Measurements from ENCODE around the gene ITGA1. TPM values are rescaled to one million over a fixed set of nuclear protein-coding genes. Genes with fewer than 3 reads are reported as not detected.

The ITGA1 gene
- total RNA-seq, 1 donor, result 31.8 TPM

- H3K27me3 ChIP-seq (ENCODE audit: insufficient read depth, low read length), result no peaks in the 10 kb centered on the region
- no peak overlapping the region for H3K4me2 ChIP-seq (ENCODE audit: insufficient read depth, low read length)
- H3K9me3 ChIP-seq (ENCODE audit: low read depth, low read length), result no peaks in the 10 kb centered on the region
- no peak overlapping the region for H2AFZ ChIP-seq (ENCODE audit: low read length)
- H3K79me2 ChIP-seq (ENCODE audit: insufficient read depth, low read length), result peaks cover 8% of the 10 kb centered on the region
- H4K20me1 ChIP-seq (ENCODE audit: insufficient read depth, low read length), result no peaks in the 10 kb centered on the region
- H3K4me1 ChIP-seq (ENCODE audit: insufficient read depth, low read length), result peaks cover 30% of the 10 kb centered on the region
- H3K4me3 ChIP-seq (ENCODE audit: insufficient read depth, low read length), result no peak overlapping the region
- H3K36me3 ChIP-seq (ENCODE audit: insufficient read depth, low read length), result no peaks in the 10 kb centered on the region
- DNase-seq (ENCODE audit: insufficient read length, low spot score, missing footprints), result no peak
- no peak overlapping the region for H3K27ac ChIP-seq (ENCODE audit: low read depth, low read length)
- TF ChIP-seq, protein P1, sequence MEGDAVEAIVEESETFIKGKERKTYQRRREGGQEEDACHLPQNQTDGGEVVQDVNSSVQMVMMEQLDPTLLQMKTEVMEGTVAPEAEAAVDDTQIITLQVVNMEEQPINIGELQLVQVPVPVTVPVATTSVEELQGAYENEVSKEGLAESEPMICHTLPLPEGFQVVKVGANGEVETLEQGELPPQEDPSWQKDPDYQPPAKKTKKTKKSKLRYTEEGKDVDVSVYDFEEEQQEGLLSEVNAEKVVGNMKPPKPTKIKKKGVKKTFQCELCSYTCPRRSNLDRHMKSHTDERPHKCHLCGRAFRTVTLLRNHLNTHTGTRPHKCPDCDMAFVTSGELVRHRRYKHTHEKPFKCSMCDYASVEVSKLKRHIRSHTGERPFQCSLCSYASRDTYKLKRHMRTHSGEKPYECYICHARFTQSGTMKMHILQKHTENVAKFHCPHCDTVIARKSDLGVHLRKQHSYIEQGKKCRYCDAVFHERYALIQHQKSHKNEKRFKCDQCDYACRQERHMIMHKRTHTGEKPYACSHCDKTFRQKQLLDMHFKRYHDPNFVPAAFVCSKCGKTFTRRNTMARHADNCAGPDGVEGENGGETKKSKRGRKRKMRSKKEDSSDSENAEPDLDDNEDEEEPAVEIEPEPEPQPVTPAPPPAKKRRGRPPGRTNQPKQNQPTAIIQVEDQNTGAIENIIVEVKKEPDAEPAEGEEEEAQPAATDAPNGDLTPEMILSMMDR (IDR thresholded peaks at IDR 0.05; ENCODE audit: extremely low read depth, low read depth, low read length), result no peak
Observed at GRCh38 chr5:53003144-53003543, 215.4 kb downstream of the ITGA1 start.

DNA sequence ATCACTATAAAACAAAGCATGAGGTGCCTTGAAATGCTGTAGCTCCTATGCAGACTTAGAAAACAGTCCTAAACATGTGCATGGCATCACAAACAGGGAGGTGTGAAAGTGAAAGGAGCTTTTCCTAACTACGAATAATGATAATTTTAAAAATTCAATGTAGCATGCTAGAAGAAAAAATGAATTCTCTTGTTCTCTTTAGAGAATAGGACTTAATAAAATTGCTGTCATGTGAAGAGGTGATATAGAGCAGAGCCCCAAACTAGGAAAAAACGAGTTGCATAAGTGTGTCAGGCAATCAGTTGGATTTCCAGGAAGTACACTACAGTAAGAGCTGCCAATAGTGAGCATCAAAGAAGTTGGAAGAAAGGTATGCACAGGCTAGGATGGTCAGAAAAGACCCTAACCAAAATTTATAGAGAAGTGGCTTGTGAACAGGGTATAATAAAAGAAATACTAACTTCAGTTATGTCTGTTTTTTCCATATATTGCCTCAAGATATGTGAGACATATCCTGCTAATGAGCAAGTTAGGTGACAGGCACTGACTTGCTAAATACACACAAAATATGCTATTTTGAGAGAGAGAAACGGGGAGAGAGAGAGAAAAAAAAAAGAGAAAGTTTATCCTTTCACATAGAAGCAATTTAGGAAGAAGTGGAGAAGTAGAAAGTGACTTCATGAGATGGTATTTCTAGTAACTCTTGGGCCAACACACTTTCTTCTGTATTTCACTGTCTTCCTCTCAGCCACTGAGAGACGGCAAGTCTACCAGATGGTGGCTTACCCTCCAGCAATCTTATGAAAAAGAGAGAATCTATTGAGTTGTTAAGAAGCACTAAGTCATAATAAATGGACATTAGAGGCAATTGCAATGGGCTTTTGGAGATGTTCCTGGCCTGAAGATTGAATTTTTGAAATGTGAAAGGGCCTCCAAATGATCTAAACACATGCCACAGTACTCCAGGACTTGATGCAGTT is 219.5 kb downstream of the ITGA1 start:
- H2AFZ ChIP-seq (ENCODE audit: low read length), result peak overlapping the region; percentile 61
- peak overlapping the region; percentile 12 for H3K27ac ChIP-seq (ENCODE audit: low read depth, low read length)
- peak overlapping the region; percentile 11 for H3K4me2 ChIP-seq (ENCODE audit: insufficient read depth, low read length)

DNA sequence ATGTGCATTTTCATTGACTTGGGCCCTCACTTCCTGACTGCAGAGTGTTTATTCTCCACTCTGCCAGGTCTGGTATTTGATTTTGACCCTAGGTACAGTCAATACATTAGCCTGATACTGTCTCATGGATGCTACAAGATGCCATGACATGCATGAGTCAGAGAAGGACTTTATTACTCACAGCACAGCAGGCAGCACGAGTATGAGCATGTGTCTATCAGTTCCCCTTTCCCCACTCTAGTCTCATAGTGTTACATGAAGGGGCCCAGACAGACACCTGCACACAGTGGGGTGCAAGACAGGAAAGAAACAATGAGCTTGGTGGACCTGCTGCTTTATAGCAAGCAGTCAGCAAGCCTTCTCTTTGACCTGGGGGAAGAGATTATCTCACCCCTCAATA is 221.0 kb downstream of the ITGA1 start:
- Histone ChIP-seq H3K27me3 (ENCODE audit: insufficient read depth, low read length) (no peaks in the 10 kb centered on the region), H3K9me3 (ENCODE audit: low read depth, low read length) (no peaks in the 10 kb centered on the region), H3K27ac (ENCODE audit: low read depth, low read length) (no peak overlapping the region), H3K4me2 (ENCODE audit: insufficient read depth, low read length) (no peak overlapping the region), H3K79me2 (ENCODE audit: insufficient read depth, low read length) (no peaks in the 10 kb centered on the region), H2AFZ (ENCODE audit: low read length) (no peak overlapping the region), H3K4me1 (ENCODE audit: insufficient read depth, low read length) (peaks cover 26% of the 10 kb centered on the region), H3K4me3 (ENCODE audit: insufficient read depth, low read length) (no peak overlapping the region), H4K20me1 (ENCODE audit: insufficient read depth, low read length) (no peaks in the 10 kb centered on the region), H3K36me3 (ENCODE audit: insufficient read depth, low read length) (no peaks in the 10 kb centered on the region)
- no peak for DNase-seq (ENCODE audit: insufficient read length, low spot score, missing footprints)
- TF ChIP-seq, protein P1 (IDR thresholded peaks at IDR 0.05; ENCODE audit: extremely low read depth, low read depth, low read length), result no peak

More for the DNA sequence above, 219.5 kb downstream of the ITGA1 start:
- Histone ChIP-seq H3K9me3 (ENCODE audit: low read depth, low read length) (no peaks in the 10 kb centered on the region), H3K27me3 (ENCODE audit: insufficient read depth, low read length) (no peaks in the 10 kb centered on the region), H3K36me3 (ENCODE audit: insufficient read depth, low read length) (no peaks in the 10 kb centered on the region), H3K4me3 (ENCODE audit: insufficient read depth, low read length) (no peak overlapping the region), H3K4me1 (ENCODE audit: insufficient read depth, low read length) (peaks cover 26% of the 10 kb centered on the region), H4K20me1 (ENCODE audit: insufficient read depth, low read length) (no peaks in the 10 kb centered on the region), H3K79me2 (ENCODE audit: insufficient read depth, low read length) (peaks cover 3% of the 10 kb centered on the region)
- no peak for DNase-seq (ENCODE audit: insufficient read length, low spot score, missing footprints)
- TF ChIP-seq, protein P1 (IDR thresholded peaks at IDR 0.05; ENCODE audit: extremely low read depth, low read depth, low read length), result no peak

Small RNA genes lying within 50 kb of the gene (small RNA-seq; reads per million reads assigned to genes)
- gene B3GNTL1P1, result not detected

Other genes starting within 250 kb of the ITGA1 start
- 21.4 and 21.5 TPM in 2 replicates for gene PELO, start within 50 bp of the ITGA1 start, total RNA-seq
- 2.7 and 2.9 TPM in 2 replicates for gene ITGA2, start 201.4 kb downstream of the ITGA1 start, total RNA-seq

Measured in osteoblast (primary cell).